Measurements from ENCODE around the gene SNRPA1. TPM values are rescaled to one million over a fixed set of nuclear protein-coding genes. Genes with fewer than 3 reads are reported as not detected.

Gene SNRPA1
- total RNA-seq, 1 experiment from 2014 or later, result 99.5 TPM

GRCh38 chr15:101326026-101326315, 30.9 kb upstream of the SNRPA1 start:
- BruUV-seq (replicated peaks), result no TSS peak
- no peak for DNase-seq (ENCODE audit: unreplicated experiment)
- ChIA-PET POLR2A (no interaction called here), CTCF (no interaction called here)
- peaks cover 10% of the 10 kb centered on the region for H3K36me3 Mint-ChIP-seq (ENCODE audit: insufficient read depth, unreplicated experiment)
- no peak overlapping the region for H3K4me3 Mint-ChIP-seq (ENCODE audit: unreplicated experiment)
- no peaks in the 10 kb centered on the region for H3K9me3 Mint-ChIP-seq (ENCODE audit: unreplicated experiment)
- no peak overlapping the region for H3K27ac Mint-ChIP-seq (ENCODE audit: low read depth, unreplicated experiment)
- no peak for TF ChIP-seq CTCF (IDR thresholded peaks at IDR 0.05; ENCODE audit: unreplicated experiment)
- intact Hi-C loops (cut with micrococcal nuclease), result no loop called here
- H3K27me3 Mint-ChIP-seq (ENCODE audit: insufficient read depth, unreplicated experiment), result no peaks in the 10 kb centered on the region
- H3K4me1 Mint-ChIP-seq (ENCODE audit: insufficient read depth, unreplicated experiment), result no peaks in the 10 kb centered on the region

- Mint-ChIP-seq H3K4me1 (ENCODE audit: insufficient read depth, unreplicated experiment) (no peaks in the 10 kb centered on the region), H3K27ac (ENCODE audit: low read depth, unreplicated experiment) (no peak overlapping the region), H3K4me3 (ENCODE audit: unreplicated experiment) (no peak overlapping the region), H3K36me3 (ENCODE audit: insufficient read depth, unreplicated experiment) (peaks cover 11% of the 10 kb centered on the region), H3K27me3 (ENCODE audit: insufficient read depth, unreplicated experiment) (no peaks in the 10 kb centered on the region), H3K9me3 (ENCODE audit: unreplicated experiment) (no peaks in the 10 kb centered on the region)
- CTCF ChIA-PET, result interaction anchor here (0.8 kb wide), 1 partner anchor 316 kb away, joined by 4 read pairs; no protein-coding TSS in a partner anchor
- intact Hi-C loops (cut with micrococcal nuclease), result loop anchor here (1.0 kb wide), 1 partner anchor 47 kb away; no protein-coding TSS in a partner anchor
- no peak for DNase-seq (ENCODE audit: unreplicated experiment)
- POLR2A ChIA-PET, result no interaction called here
- BruUV-seq (replicated peaks), result no TSS peak
- no peak for TF ChIP-seq CTCF (IDR thresholded peaks at IDR 0.05; ENCODE audit: unreplicated experiment)
These were observed 30.4 kb upstream of the SNRPA1 start for GRCh38 chr15:101325263-101326025.

- POLR2A ChIA-PET, result no interaction called here
- Mint-ChIP-seq H3K4me1 (ENCODE audit: insufficient read depth, unreplicated experiment) (no peaks in the 10 kb centered on the region), H3K9me3 (ENCODE audit: unreplicated experiment) (no peaks in the 10 kb centered on the region), H3K4me3 (ENCODE audit: unreplicated experiment) (no peak overlapping the region), H3K36me3 (ENCODE audit: insufficient read depth, unreplicated experiment) (peaks cover 11% of the 10 kb centered on the region), H3K27ac (ENCODE audit: low read depth, unreplicated experiment) (no peak overlapping the region), H3K27me3 (ENCODE audit: insufficient read depth, unreplicated experiment) (no peaks in the 10 kb centered on the region)
- CTCF ChIA-PET, result interaction anchor here (0.8 kb wide), 1 partner anchor 317 kb away, joined by 4 read pairs; no protein-coding TSS in a partner anchor
- DNase-seq (ENCODE audit: unreplicated experiment), result no peak
- TF ChIP-seq CTCF (IDR thresholded peaks at IDR 0.05; ENCODE audit: unreplicated experiment), result no peak
- intact Hi-C loops (cut with micrococcal nuclease), result loop anchor here (1.0 kb wide), 1 partner anchor 48 kb away; no protein-coding TSS in a partner anchor
- BruUV-seq (replicated peaks), result no TSS peak
These were observed 29.6 kb upstream of the SNRPA1 start for GRCh38 chr15:101324524-101325177.

GRCh38 chr15:101323793-101324523, 28.9 kb upstream of the SNRPA1 start:
- no peaks in the 10 kb centered on the region for H3K27me3 Mint-ChIP-seq (ENCODE audit: insufficient read depth, unreplicated experiment)
- no TSS peak for BruUV-seq (replicated peaks)
- CTCF ChIA-PET, result interaction anchor here (0.9 kb wide), 1 partner anchor 316 kb away, joined by 3 read pairs; no protein-coding TSS in a partner anchor

More at GRCh38 chr15:101323793-101324523, 28.9 kb upstream of the SNRPA1 start:
- Mint-ChIP-seq H3K4me3 (ENCODE audit: unreplicated experiment) (no peak overlapping the region), H3K36me3 (ENCODE audit: insufficient read depth, unreplicated experiment) (peaks cover 11% of the 10 kb centered on the region), H3K4me1 (ENCODE audit: insufficient read depth, unreplicated experiment) (peaks cover 2% of the 10 kb centered on the region), H3K9me3 (ENCODE audit: unreplicated experiment) (no peaks in the 10 kb centered on the region), H3K27ac (ENCODE audit: low read depth, unreplicated experiment) (no peak overlapping the region)
- no peak for DNase-seq (ENCODE audit: unreplicated experiment)
- intact Hi-C loops (cut with micrococcal nuclease), result no loop called here
- POLR2A ChIA-PET, result no interaction called here
- no peak for TF ChIP-seq CTCF (IDR thresholded peaks at IDR 0.05; ENCODE audit: unreplicated experiment)
